GM21786 (cell line): ENCODE measurements around the gene TGM6.
"Not testable (repeated sequence)": the region's sequence is repeated elsewhere in the genome, so short reads cannot be mapped to it uniquely, and the experiment has no call there.

Experiments
- ATAC-seq: cut with Tn5 transposase; IDR thresholded peaks from one replicate; pipeline ENCODE4 v1.9.1; 2021; ENCODE audit not compliant: unreplicated experiment

Gene TGM6

GRCh38 chr20:2397595-2398145, 17.0 kb downstream of the TGM6 start:
- ATAC-seq, result no peak

GRCh38 chr20:2398449-2398848, 17.7 kb downstream of the TGM6 start:
- no peak for ATAC-seq

GRCh38 chr20:2399390-2399789, 18.7 kb downstream of the TGM6 start:
- no peak for ATAC-seq

- no peak for ATAC-seq
Observed at GRCh38 chr20:2400290-2400689, 19.6 kb downstream of the TGM6 start.

- ATAC-seq, result no peak
Observed at GRCh38 chr20:2401527-2401926, 20.8 kb downstream of the TGM6 start.

- ATAC-seq, result no peak
Observed at GRCh38 chr20:2402271-2402980, 21.7 kb downstream of the TGM6 start.

- no peak for ATAC-seq
Observed at GRCh38 chr20:2403291-2404052, 22.8 kb downstream of the TGM6 start.

- ATAC-seq, result no peak
Observed at GRCh38 chr20:2405693-2406065, 25.0 kb downstream of the TGM6 start.

- ATAC-seq, result not testable (repeated sequence)
Observed at GRCh38 chr20:2407355-2407754, 26.7 kb downstream of the TGM6 start.

- ATAC-seq, result no peak
Observed at GRCh38 chr20:2408111-2408510, 27.4 kb downstream of the TGM6 start.

GRCh38 chr20:2416541-2417212, 36.0 kb downstream of the TGM6 start:
- ATAC-seq, result no peak

- ATAC-seq, result no peak
Observed at GRCh38 chr20:2417213-2417541, 36.5 kb downstream of the TGM6 start.

GRCh38 chr20:2418388-2418787, 37.7 kb downstream of the TGM6 start:
- no peak for ATAC-seq

GRCh38 chr20:2420510-2420909, 39.8 kb downstream of the TGM6 start:
- no peak for ATAC-seq

- ATAC-seq, result no peak
Observed at GRCh38 chr20:2421247-2421646, 40.5 kb downstream of the TGM6 start.

GRCh38 chr20:2429051-2429450, 48.4 kb downstream of the TGM6 start:
- ATAC-seq, result no peak

- no peak for ATAC-seq
Observed at GRCh38 chr20:2430538-2430937, 49.8 kb downstream of the TGM6 start.

GRCh38 chr20:2431185-2431584, 50.5 kb downstream of the TGM6 start:
- ATAC-seq, result no peak

- no peak for ATAC-seq
Observed at GRCh38 chr20:2446845-2447244, 66.1 kb downstream of the TGM6 start.

- ATAC-seq, result no peak
Observed at GRCh38 chr20:2449386-2449785, 68.7 kb downstream of the TGM6 start.

GRCh38 chr20:2451422-2451821, 70.7 kb downstream of the TGM6 start:
- no peak for ATAC-seq
